ENCODE data around the gene CD9. TPM values are rescaled to one million over a fixed set of nuclear protein-coding genes. Genes with fewer than 3 reads are reported as not detected.

CD9 gene
- total and polyA plus RNA-seq, 2 donors (not counting 1 experiment from before 2014, with no cell fraction given) = 7.2 to 12.8 TPM

DNA sequence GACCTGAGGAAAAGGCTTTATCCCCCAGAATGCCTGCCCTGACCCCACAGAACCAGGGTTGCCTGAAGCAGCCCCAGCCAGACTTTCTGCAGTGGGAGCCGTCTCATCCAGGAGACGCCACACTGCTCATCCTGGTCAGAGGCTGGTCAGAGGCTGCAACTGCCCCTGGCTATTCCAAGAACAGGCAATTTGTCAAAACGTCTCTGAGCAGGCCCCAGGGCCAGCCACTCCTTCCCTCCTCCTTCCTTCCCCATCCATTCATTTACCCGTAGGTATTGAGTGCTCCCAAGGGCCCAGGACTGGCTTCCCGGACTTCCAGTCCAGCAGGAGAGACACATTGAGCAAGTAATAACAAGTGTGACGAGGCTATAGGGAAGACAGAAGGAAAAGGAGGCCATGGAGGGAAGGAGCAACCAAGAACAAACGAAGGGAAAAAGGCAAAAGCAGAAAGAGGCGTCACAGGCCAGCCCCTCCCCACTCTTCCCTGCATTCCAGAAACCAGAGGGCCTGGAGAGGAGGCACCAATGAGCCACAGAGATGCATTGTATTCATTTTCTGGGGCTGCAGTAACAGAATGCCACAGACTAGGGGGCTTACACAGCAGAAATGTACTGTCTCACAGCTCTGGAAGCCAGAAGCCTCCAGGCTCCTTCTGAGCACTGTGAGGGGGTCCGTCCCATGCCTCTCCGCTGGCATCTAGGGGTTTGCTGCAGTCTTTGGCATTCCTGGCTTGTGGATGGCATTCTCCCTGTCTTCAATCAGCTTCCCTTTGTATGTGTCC is 21.0 kb upstream of the CD9 start:
- Mint-ChIP-seq H3K4me1 (no peaks in the 10 kb centered on the region), H3K4me3 (no peak overlapping the region), H3K9me3 (ENCODE audit: insufficient read depth) (no peaks in the 10 kb centered on the region), H3K27me3 (peaks cover 25% of the 10 kb centered on the region), H3K27ac (no peak overlapping the region)
- H3K36me3 ChIP-seq (replicated peaks in 1 of 2; ENCODE audit: control extremely low read depth in 1 of 2, control insufficient read depth in 1 of 2, extremely low read depth in 1 of 2, insufficient read depth in 2 of 2, low read length in 1 of 2) = no peaks in the 10 kb centered on the region
- H3K9ac ChIP-seq (ENCODE audit: low read length) = no peak overlapping the region
- H2AFZ ChIP-seq (ENCODE audit: insufficient read depth, low read depth, low read length, poor library complexity, severe bottlenecking) = no peak overlapping the region
- no peak for DNase-seq
- no peak overlapping the region for H3K4me2 ChIP-seq (replicated peaks; ENCODE audit: low read depth, low read length, poor library complexity, severe bottlenecking)
- no peaks in the 10 kb centered on the region for H4K20me1 ChIP-seq (ENCODE audit: control insufficient read depth, insufficient read depth, low read length, poor library complexity, severe bottlenecking)
- H3K79me2 ChIP-seq (ENCODE audit: control insufficient read depth, insufficient read depth, low read length) = no peaks in the 10 kb centered on the region
- no peak for ATAC-seq (ENCODE audit: low read depth)
- intact Hi-C loops (cut with micrococcal nuclease) = no loop called here
- no peak overlapping the region for H3K4me3 ChIP-seq (ENCODE audit: control extremely low read depth in 1 of 5, extremely low read depth in 1 of 5, insufficient read depth in 1 of 5, low read depth in 2 of 5, low read length in 4 of 5)
- no peak for TF ChIP-seq EZH2 (IDR thresholded peaks at IDR 0.05; ENCODE audit: borderline replicate concordance, insufficient read depth, low read depth, low read length, poor library complexity, severe bottlenecking)
- TF ChIP-seq, protein P1, sequence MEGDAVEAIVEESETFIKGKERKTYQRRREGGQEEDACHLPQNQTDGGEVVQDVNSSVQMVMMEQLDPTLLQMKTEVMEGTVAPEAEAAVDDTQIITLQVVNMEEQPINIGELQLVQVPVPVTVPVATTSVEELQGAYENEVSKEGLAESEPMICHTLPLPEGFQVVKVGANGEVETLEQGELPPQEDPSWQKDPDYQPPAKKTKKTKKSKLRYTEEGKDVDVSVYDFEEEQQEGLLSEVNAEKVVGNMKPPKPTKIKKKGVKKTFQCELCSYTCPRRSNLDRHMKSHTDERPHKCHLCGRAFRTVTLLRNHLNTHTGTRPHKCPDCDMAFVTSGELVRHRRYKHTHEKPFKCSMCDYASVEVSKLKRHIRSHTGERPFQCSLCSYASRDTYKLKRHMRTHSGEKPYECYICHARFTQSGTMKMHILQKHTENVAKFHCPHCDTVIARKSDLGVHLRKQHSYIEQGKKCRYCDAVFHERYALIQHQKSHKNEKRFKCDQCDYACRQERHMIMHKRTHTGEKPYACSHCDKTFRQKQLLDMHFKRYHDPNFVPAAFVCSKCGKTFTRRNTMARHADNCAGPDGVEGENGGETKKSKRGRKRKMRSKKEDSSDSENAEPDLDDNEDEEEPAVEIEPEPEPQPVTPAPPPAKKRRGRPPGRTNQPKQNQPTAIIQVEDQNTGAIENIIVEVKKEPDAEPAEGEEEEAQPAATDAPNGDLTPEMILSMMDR (IDR thresholded peaks at IDR 0.05) = no peak
- H3K27me3 ChIP-seq (replicated peaks in 1 of 4; ENCODE audit: control extremely low read depth in 1 of 4, control insufficient read depth in 3 of 4, insufficient read depth in 4 of 4, low read length in 3 of 4) = peaks cover 0 to 13% (median 0%) of the 10 kb centered on the region in 4 experiments
- whole genome bisulfite sequencing (ENCODE audit: insufficient coverage) = 81% methylated on average over 9 of the region's 10 CpGs
- POLR2A ChIA-PET = no interaction called here
- no peaks in the 10 kb centered on the region for H3K9me3 ChIP-seq (ENCODE audit: control extremely low read depth in 1 of 3, control insufficient read depth in 2 of 3, insufficient read depth in 1 of 3, low read length in 2 of 3)
- H3K27ac ChIP-seq (ENCODE audit: low read length in 2 of 2) = no peak overlapping the region
- no peaks in the 10 kb centered on the region for H3K4me1 ChIP-seq (ENCODE audit: control insufficient read depth in 2 of 2, insufficient read depth in 2 of 2, low read length in 2 of 2)
- CTCF ChIA-PET = no interaction called here

DNA sequence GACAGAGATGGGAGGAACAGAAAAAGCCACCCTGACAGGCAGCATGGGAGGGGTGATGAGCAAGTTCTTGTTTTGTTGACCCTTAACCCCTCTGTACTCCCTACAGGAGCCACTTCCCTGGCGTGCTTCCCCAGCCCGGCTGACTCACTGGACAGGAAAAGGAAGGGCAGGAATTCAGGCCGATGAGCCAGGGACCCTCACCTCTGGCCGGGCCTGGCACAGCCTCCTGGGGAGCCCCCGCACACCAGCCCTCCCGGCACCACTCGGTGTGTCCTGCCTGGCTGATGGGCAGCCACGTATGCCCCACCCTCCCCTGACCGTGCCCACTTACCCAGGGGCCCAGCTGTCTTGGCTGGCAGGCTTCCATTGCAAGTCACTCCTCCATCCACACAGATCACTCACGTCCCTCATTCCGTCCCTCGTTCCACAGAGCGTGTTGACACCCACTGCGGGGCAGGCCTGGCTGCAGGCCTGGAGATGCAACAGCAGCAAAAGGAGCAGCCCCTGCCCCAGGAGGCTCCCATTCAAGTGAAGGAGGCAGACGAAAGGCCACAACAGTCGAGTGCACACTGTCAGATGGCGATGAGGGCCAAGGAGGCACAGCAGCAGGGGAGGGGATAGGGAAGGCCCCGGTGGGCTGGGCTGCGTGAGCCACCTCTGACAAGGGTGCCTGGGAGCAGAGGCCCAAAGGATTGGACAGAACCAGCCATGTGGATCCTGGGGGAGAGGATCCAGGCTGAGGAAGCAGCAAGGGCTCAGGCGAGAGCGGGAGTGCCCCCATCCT is 19.7 kb upstream of the CD9 start:
- POLR2A ChIA-PET = no interaction called here
- H2AFZ ChIP-seq (ENCODE audit: insufficient read depth, low read depth, low read length, poor library complexity, severe bottlenecking) = no peak overlapping the region
- no peak overlapping the region for H3K4me3 ChIP-seq (ENCODE audit: control extremely low read depth in 1 of 5, extremely low read depth in 1 of 5, insufficient read depth in 1 of 5, low read depth in 2 of 5, low read length in 4 of 5)
- H4K20me1 ChIP-seq (ENCODE audit: control insufficient read depth, insufficient read depth, low read length, poor library complexity, severe bottlenecking) = no peaks in the 10 kb centered on the region
- H3K9ac ChIP-seq (ENCODE audit: low read length) = no peak overlapping the region
- H3K9me3 ChIP-seq (ENCODE audit: control extremely low read depth in 1 of 3, control insufficient read depth in 2 of 3, insufficient read depth in 1 of 3, low read length in 2 of 3) = no peaks in the 10 kb centered on the region
- H3K27me3 ChIP-seq (replicated peaks in 1 of 4; ENCODE audit: control extremely low read depth in 1 of 4, control insufficient read depth in 3 of 4, insufficient read depth in 4 of 4, low read length in 3 of 4) = peaks cover 0 to 16% (median 0%) of the 10 kb centered on the region in 4 experiments
- no peak overlapping the region for H3K4me2 ChIP-seq (replicated peaks; ENCODE audit: low read depth, low read length, poor library complexity, severe bottlenecking)
- ATAC-seq (ENCODE audit: low read depth) (no peak), DNase-seq (no peak)
- Mint-ChIP-seq H3K27ac (no peak overlapping the region), H3K4me3 (no peak overlapping the region), H3K4me1 (no peaks in the 10 kb centered on the region), H3K27me3 (peaks cover 29% of the 10 kb centered on the region), H3K9me3 (ENCODE audit: insufficient read depth) (no peaks in the 10 kb centered on the region)
- intact Hi-C loops (cut with micrococcal nuclease) = no loop called here
- H3K36me3 ChIP-seq (replicated peaks in 1 of 2; ENCODE audit: control extremely low read depth in 1 of 2, control insufficient read depth in 1 of 2, extremely low read depth in 1 of 2, insufficient read depth in 2 of 2, low read length in 1 of 2) = no peaks in the 10 kb centered on the region
- WGBS (ENCODE audit: insufficient coverage) = 92% methylated on average over 21 of the region's 21 CpGs
- no peaks in the 10 kb centered on the region for H3K4me1 ChIP-seq (ENCODE audit: control insufficient read depth in 2 of 2, insufficient read depth in 2 of 2, low read length in 2 of 2)
- no peaks in the 10 kb centered on the region for H3K79me2 ChIP-seq (ENCODE audit: control insufficient read depth, insufficient read depth, low read length)
- H3K27ac ChIP-seq (ENCODE audit: low read length in 2 of 2) = no peak overlapping the region
- CTCF ChIA-PET = no interaction called here
- TF ChIP-seq, protein P1 (IDR thresholded peaks at IDR 0.05) = no peak
- TF ChIP-seq EZH2 (IDR thresholded peaks at IDR 0.05; ENCODE audit: borderline replicate concordance, insufficient read depth, low read depth, low read length, poor library complexity, severe bottlenecking) = no peak

All from B cell (primary cell).